Caco-2 (cell line): Measurements from ENCODE around the gene ZBTB21. TPM values are rescaled to one million over a fixed set of nuclear protein-coding genes. Genes with fewer than 3 reads are reported as not detected.

Experiments used
- BruUV-seq: library from RNA; stranded (reverse); fragments of 400-500 nt; replicated peaks from 2 replicates; lab custom pipeline; 2021; lab: Mats Ljungman, UMichigan
- CTCF ChIA-PET: fragments of 300-600 bp; sonication (Branson Sonifier 250); formaldehyde crosslinking; loops from one replicate; lab custom pipeline; 2022; ENCODE audit warnings: antibody characterized with exemption; lab: Charles Lee
- POLR2A ChIA-PET: fragments of 300-600 bp; sonication (Branson Sonifier 250); formaldehyde crosslinking; loops from one replicate; lab custom pipeline; 2022; ENCODE audit warnings: antibody characterized with exemption; lab: Charles Lee
- DNase-seq, 2 experiments: peaks; one replicate each; pipeline versions ENCODE4 v3.0.0 to v3.0.0-alpha.2; 2020 to 2022
- H3K27me3 ChIP-seq: replicated peaks from 2 replicates; pipeline ENCODE4 v1.6.0; 2011; ENCODE audit warnings: low read length; ENCODE audit not compliant: control insufficient read depth, insufficient read depth
- H3K36me3 ChIP-seq: 2 replicates; pipeline ENCODE4 v1.5.1; 2011; ENCODE audit warnings: low read length; ENCODE audit not compliant: control insufficient read depth, insufficient read depth
- H3K4me1 ChIP-seq: fragments of 250-450 bp; sonication (Bioruptor Pico); 2 replicates; pipeline ENCODE4 v1.5.1; 2020; ENCODE audit warnings: mild to moderate bottlenecking
- H3K4me3 ChIP-seq: 2 replicates; pipeline ENCODE4 v1.5.1; 2011; ENCODE audit warnings: low read depth, mild to moderate bottlenecking, control low read depth, low read length
- H3K9me3 ChIP-seq: fragments of 250-450 bp; sonication (Bioruptor Pico); 2 replicates; pipeline ENCODE4 v1.5.1; 2020; ENCODE audit warnings: mild to moderate bottlenecking, moderate library complexity
- H3K27ac Mint-ChIP-seq: one replicate; pipeline ENCODE4 v1.8.0; 2022; ENCODE audit warnings: mixed read lengths; ENCODE audit not compliant: unreplicated experiment
- H3K27me3 Mint-ChIP-seq: one replicate; pipeline ENCODE4 v1.8.0; 2022; ENCODE audit warnings: mixed read lengths; ENCODE audit not compliant: insufficient read depth, unreplicated experiment
- H3K36me3 Mint-ChIP-seq: one replicate; pipeline ENCODE4 v1.8.0; 2022; ENCODE audit warnings: mild to moderate bottlenecking, mixed read lengths; ENCODE audit not compliant: insufficient read depth, unreplicated experiment
- H3K4me1 Mint-ChIP-seq: one replicate; pipeline ENCODE4 v1.8.0; 2022; ENCODE audit warnings: low read depth, mixed read lengths; ENCODE audit not compliant: unreplicated experiment
- H3K4me3 Mint-ChIP-seq: one replicate; pipeline ENCODE4 v1.8.0; 2022; ENCODE audit warnings: mild to moderate bottlenecking, moderate library complexity, mixed read lengths; ENCODE audit not compliant: unreplicated experiment
- H3K9me3 Mint-ChIP-seq: one replicate; pipeline ENCODE4 v1.8.0; 2022; ENCODE audit warnings: mixed read lengths; ENCODE audit not compliant: unreplicated experiment
- intact Hi-C: fragments of 100-400 bp; cut with micrococcal nuclease; formaldehyde crosslinking; loops from one replicate; pipeline ENCODE4 v1.10.0; 2022; ENCODE audit not compliant: unreplicated experiment
- total RNA-seq: library from RNA; stranded (reverse); gene quantifications from 2 replicates; pipeline ENCODE4 v1.2.3, GENCODE V29; 2022
- TF ChIP-seq, protein P1 (sequence below), 2 experiments: fragments of 200-600 bp in 1 of 2; IDR thresholded peaks; 1 replicate in 1 of 2; 2 replicates in 1 of 2; pipeline versions ENCODE4 v1.5.1 to v1.8.0; 2011 to 2022; ENCODE audit warnings: antibody characterized with exemption in 1 of 2, control low read depth in 1 of 2, inconsistent platforms in 1 of 2, low read depth in 1 of 2, low read length in 1 of 2, mild to moderate bottlenecking in 1 of 2, moderate library complexity in 1 of 2; ENCODE audit not compliant: insufficient read depth in 1 of 2, severe bottlenecking in 1 of 2, unreplicated experiment in 1 of 2

The ZBTB21 gene
- total RNA-seq, 1 experiment from 2014 or later: 21.4 TPM

DNA sequence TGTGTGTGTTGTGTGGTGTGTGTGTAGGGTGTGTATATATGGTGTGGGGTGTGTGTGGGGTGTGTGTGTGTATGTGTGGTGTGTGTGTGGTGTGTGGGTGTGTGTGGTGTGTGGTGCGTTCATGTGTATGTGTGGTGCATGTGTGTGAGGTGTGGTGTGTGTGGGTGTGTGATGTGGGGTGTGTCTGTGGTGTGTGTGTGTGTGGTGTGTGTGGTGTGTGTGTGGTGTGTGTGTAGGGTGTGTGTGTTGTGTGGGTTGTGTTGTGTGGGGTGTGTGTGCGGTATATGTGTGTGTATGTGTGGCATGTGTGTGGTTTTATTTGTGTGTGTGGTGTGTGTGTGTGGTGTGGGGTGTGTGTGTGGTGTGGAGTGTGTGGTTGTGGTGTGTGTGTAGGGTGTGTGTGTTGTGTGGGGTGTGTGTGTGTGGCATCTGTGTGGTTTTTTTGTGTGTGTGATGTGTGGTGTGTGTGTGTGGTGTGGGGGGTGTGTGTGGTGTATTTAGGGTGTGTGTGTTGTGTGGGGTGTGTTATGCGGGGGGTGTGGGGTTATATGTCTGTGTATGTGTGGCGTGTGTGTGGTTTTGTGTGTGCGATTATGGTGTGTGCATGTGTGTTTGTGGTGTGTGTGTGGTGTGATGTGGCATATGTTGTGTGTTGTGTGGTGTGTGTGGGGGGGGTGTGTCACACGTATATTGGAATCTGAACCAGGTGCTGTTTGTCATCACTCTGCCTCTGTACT, 17.1 kb upstream of the ZBTB21 start:
- H3K9me3 ChIP-seq: no peaks in the 10 kb centered on the region
- Mint-ChIP-seq H3K4me3 (no peak overlapping the region), H3K4me1 (peaks cover 8% of the 10 kb centered on the region), H3K9me3 (no peaks in the 10 kb centered on the region), H3K27me3 (no peaks in the 10 kb centered on the region), H3K27ac (no peak overlapping the region), H3K36me3 (no peaks in the 10 kb centered on the region)
- H3K4me1 ChIP-seq: no peaks in the 10 kb centered on the region
- intact Hi-C loops: no loop called here
- no peaks in the 10 kb centered on the region for H3K36me3 ChIP-seq
- ChIA-PET CTCF (no interaction called here), POLR2A (no interaction called here)
- no peak for DNase-seq
- no TSS peak for BruUV-seq
- H3K27me3 ChIP-seq: no peaks in the 10 kb centered on the region
- TF ChIP-seq, protein P1, sequence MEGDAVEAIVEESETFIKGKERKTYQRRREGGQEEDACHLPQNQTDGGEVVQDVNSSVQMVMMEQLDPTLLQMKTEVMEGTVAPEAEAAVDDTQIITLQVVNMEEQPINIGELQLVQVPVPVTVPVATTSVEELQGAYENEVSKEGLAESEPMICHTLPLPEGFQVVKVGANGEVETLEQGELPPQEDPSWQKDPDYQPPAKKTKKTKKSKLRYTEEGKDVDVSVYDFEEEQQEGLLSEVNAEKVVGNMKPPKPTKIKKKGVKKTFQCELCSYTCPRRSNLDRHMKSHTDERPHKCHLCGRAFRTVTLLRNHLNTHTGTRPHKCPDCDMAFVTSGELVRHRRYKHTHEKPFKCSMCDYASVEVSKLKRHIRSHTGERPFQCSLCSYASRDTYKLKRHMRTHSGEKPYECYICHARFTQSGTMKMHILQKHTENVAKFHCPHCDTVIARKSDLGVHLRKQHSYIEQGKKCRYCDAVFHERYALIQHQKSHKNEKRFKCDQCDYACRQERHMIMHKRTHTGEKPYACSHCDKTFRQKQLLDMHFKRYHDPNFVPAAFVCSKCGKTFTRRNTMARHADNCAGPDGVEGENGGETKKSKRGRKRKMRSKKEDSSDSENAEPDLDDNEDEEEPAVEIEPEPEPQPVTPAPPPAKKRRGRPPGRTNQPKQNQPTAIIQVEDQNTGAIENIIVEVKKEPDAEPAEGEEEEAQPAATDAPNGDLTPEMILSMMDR (IDR thresholded peaks at IDR 0.05; ENCODE audit: insufficient read depth in 1 of 2, low read depth in 1 of 2, low read length in 1 of 2, severe bottlenecking in 1 of 2, unreplicated experiment in 1 of 2): no peak
- H3K4me3 ChIP-seq: no peak overlapping the region

DNA sequence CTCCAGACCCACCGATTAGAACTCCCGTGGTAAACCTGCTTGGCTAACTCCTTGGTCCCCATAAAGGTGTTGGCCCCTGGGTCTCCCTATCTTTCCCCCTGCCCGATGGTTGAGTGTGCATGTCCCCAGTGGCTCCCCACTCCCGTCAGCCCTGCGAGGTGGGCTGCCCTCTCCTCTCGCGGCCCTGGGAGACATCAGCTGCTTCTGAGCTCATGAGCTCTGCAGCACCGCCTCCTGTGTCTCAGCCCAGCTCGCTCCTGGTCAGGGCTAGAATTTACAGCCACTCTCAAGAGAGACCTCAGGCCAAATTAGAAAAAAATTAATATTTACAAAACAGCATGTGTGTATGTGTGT, 15.9 kb upstream of the ZBTB21 start:
- Mint-ChIP-seq H3K27me3 (no peaks in the 10 kb centered on the region), H3K27ac (no peak overlapping the region), H3K36me3 (no peaks in the 10 kb centered on the region), H3K4me3 (no peak overlapping the region), H3K9me3 (no peaks in the 10 kb centered on the region), H3K4me1 (peaks cover 8% of the 10 kb centered on the region)
- no peaks in the 10 kb centered on the region for H3K9me3 ChIP-seq
- no peak for DNase-seq
- intact Hi-C loops: no loop called here
- no peaks in the 10 kb centered on the region for H3K4me1 ChIP-seq
- CTCF ChIA-PET: no interaction called here
- TF ChIP-seq, protein P1 (IDR thresholded peaks at IDR 0.05; ENCODE audit: insufficient read depth in 1 of 2, low read depth in 1 of 2, low read length in 1 of 2, severe bottlenecking in 1 of 2, unreplicated experiment in 1 of 2): no peak
- POLR2A ChIA-PET: no interaction called here
- no peaks in the 10 kb centered on the region for H3K36me3 ChIP-seq
- no TSS peak for BruUV-seq
- H3K27me3 ChIP-seq: no peaks in the 10 kb centered on the region
- no peak overlapping the region for H3K4me3 ChIP-seq

DNA sequence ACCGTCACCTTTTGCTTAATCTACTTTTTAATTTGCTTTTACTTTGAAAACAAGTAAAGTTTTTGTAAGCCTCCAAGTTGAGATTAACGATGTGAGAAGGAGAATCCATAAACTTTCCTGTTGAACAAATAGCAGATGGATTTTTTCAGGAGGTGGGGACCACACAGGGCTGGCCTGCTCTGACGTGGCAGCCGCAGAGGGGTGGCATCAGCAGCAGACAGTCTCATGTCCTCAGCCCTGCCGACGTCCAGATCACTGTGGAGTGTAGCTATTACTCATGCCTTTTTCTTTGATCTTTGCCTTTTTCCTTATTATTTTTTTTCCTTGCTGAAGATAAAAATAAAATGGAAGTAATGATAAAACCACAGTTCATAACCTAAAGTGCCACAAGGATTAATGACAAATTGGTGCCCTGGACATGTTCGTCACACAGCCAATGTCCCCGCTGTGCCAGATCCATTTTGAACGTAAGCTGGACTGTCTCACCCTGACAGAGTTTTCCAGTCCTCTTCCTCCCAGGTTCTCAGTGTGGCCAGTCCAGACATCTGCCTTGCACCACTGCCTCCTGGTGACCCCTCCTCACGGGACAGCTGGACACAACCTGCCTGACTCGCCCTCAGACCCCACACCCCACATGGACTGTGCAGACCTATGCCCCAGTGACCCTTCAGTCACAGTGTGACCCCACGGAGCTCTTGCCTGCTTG, 15.4 kb upstream of the ZBTB21 start:
- Histone ChIP-seq H3K36me3 (no peaks in the 10 kb centered on the region), H3K4me3 (no peak overlapping the region), H3K27me3 (no peaks in the 10 kb centered on the region), H3K9me3 (no peaks in the 10 kb centered on the region), H3K4me1 (no peaks in the 10 kb centered on the region)
- intact Hi-C loops: no loop called here
- Mint-ChIP-seq H3K27me3 (no peaks in the 10 kb centered on the region), H3K4me1 (peaks cover 8% of the 10 kb centered on the region), H3K27ac (no peak overlapping the region), H3K36me3 (no peaks in the 10 kb centered on the region), H3K9me3 (no peaks in the 10 kb centered on the region), H3K4me3 (no peak overlapping the region)
- TF ChIP-seq, protein P1 (IDR thresholded peaks at IDR 0.05; ENCODE audit: insufficient read depth in 1 of 2, low read depth in 1 of 2, low read length in 1 of 2, severe bottlenecking in 1 of 2, unreplicated experiment in 1 of 2): no peak
- ChIA-PET POLR2A (no interaction called here), CTCF (no interaction called here)
- DNase-seq: no peak
- BruUV-seq: no TSS peak
